HG03565 (cell line): ENCODE data around the gene HOMER2.
"Not testable (repeated sequence)": the region's sequence is repeated elsewhere in the genome, so short reads cannot be mapped to it uniquely, and the experiment has no call there.

Experiments
- ATAC-seq: cut with Tn5 transposase; IDR thresholded peaks from one replicate; pipeline ENCODE4 v1.9.1; 2021; ENCODE audit warnings: mild to moderate bottlenecking, moderate library complexity; ENCODE audit not compliant: unreplicated experiment

Gene HOMER2

DNA sequence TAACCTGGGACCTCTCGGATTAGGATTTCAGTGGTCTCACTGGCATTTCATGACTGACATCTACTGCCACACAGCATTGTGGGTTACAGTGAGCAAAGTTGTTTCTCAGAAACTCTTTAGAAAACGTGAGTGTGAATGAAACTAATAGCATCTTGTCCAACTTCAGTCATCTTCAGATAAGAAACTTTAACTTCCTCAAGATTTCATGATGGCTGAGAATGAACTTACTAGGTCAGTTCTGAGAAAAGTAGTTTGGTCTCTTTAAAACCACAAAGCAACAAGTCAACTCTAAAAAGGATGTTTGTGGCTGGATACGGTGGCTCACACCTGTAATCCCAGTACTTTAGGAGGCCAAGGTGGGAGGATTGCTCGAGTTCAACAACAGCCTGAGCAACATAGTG, 14.2 kb upstream of the HOMER2 start:
- ATAC-seq, result peak; percentile 86

DNA sequence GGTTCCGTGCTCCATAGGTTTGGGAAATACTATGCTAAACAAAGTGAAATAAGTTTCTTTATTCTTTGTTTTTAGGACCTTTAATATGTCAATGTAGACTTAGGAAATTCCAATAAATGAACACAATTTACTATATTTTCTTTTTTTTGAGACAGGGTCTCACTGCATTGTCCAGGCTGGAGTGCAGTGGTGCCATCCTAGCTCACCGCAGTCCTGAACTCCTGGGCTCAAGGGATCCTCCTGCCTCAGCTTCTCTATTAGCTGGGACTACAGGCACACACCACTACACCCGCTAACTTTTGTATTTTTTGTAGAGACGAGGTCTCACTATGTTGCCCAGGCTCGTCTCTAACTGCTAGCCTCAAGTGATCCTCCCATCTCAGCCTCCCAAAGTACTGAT, 12.4 kb upstream of the HOMER2 start:
- ATAC-seq, result no peak

DNA sequence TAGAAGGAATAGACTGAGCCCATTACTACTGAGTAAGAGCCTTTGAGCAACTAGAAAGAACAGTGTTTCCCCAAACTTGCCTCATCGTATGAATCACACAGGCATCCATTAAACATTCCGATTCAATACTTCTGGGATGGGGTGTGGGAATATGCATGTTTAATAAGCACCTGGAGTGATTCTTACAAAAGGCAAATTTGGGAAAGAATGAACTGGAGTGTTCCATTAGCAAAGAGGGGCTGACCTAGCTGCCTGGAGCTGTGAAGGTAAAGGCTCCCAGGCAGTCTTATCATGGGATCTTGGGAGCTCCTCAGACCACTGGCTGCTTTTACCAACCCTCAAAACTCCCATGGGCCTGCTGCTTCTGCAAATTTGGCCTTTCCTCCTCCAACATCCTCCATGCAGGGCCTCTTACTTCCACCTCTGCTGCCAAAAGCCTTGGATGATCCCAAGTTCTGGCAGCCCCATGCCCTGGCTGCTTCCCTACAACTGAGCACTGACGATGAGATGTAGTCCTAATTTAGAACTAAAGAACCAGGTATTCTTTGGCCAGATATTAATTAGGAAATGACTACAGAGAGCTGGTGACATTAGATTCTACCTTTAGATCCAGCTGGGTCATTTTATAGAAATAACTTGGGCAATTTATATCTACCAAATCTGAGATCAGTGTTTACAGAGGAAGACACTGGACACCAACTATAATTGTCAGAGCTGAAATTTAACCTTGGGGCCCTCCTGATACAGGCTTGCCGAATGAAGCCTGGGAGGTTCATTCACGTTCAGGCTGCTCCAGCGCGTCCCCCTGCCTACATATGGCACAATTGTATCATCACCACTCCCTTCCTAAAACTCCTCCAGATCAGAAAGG, 11.2 kb upstream of the HOMER2 start:
- no peak for ATAC-seq

DNA sequence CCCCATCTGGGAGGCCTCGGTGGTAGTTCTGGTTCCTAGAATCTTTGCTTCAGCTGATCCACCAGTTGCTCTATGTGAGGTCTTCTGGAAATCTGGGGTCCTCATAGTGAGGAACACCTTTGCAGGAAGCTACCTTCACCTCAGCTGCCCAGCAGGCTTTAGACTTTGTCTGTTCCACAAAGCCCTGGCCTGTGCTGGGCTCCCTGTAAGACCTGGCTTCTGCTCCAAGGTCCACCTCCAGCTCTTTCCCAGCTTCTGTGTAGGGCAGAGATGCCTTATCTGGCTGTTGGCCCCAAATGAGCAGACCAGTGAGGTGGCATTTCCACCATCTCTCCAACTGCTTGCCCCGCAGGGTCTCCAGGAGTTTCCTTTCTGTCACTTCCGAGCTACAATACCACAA, 8.2 kb upstream of the HOMER2 start:
- ATAC-seq, result no peak

DNA sequence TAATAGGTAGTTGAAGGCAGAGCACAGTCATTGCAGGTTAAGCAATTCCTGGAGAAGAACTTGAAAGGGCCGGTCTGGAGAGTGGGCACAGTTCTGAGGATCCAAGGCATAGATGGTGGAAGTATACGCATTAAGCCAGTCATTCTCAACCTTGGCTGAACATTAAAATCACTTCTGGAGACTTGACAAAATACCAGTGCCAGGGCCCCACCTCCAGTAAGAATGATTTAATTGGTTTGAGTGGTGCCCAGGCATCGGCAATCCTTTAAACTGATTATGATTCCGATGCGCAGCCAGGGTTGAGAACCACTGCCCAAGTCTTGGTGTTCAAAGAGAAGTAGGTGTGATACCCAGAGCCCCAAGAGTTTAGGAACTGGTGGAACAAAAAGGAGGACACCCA, 6.9 kb upstream of the HOMER2 start:
- no peak for ATAC-seq

DNA sequence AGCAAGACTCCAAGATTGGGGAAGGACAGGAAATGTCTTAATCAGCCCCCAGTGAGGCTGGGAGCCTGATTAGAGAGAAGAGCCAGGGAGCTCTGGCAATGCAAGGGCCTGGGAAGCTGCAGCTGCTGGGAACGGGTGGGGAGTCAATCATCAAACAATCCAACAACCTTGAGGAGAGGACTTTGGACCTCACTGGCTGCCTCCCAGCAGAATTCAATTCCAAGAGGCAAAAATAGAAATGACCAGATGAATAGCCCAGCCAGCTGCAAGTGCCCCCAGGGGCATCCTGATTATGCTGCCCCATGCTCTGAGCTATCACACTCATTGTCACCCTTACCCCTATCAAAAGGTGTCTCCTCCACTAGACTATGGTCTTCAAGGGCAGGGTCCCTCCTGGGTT, 6.1 kb upstream of the HOMER2 start:
- no peak for ATAC-seq

DNA sequence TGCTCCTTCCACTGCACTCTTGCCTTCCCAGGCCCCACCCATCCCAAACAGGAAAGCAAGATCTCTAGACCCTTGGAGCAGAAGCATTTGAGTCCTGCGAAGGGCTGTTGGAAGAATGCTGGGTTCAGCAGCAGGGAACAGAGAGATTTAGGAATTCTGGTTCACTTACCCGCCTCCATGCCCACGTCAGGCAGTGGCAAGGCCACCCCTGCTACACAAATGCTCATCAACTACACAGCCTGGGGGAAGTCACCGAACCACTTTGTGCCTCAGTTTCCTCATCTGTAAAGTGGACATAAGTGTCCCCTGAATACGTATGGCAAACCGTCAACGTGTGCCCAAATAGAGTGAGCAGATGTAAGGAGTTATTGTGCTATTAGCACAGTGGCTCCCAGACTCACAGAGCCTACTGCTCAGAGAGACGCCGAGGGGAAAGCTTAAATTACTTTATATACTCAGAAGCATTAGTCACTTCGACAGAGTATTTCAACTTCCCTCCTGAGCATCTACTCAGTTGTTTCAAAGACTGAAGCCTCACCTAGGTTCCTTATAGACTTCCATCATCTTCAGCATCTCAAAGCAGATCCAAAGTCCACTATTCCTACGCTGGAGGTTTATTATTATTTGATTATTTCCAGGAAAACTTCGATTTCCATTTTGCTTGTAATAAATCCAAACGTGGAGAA, 905 bp downstream of the HOMER2 start:
- ATAC-seq, result no peak

DNA sequence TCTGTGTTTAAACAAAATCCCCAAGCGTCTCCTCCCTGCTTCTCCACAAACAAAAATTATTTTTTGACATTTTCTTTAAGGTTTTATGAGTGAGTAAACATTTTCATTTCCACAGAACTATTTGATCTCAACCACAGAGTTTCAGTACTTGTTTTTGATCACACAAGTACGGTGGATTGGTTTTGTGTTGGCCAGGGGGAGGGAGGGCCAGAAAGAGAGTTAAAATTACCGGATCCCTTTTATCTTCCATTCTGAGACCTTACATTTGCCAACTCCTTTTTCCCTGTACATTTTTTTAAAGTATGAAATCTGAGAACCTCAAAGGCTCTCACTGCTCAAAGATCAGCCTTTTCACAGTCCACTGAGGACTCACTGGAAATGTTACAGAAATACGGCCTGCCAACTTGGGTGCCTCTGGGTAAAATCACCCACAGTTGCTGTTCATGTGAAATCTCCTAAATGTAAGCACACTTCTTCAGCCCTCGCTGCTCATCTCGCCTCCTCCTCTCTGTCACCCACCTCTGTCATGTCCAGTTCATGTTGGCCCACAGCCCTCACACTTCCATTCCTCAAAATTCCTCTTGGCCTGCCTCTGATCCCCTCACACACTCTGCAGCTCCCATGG, 1.7 kb downstream of the HOMER2 start:
- peak; percentile 50 for ATAC-seq

DNA sequence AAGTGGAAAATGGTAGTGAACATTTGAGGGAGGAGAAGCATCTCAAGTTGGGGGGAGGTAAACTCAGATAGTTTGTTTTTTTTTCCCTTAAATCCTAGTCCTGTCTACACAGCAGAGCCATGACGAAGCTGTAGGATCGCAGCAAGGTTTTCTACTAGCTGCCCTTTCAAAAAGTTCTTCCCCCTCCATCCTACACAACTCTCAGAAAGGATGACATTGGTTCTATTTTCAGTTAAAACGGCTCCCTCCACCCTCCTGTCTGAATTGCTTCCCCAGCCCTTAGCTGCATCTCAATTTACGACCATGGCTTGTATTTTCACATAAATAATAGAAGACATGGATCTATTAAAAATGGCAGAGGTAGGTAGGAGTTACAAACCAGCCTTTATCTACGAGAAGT, 2.2 kb downstream of the HOMER2 start:
- peak; percentile 20 for ATAC-seq

DNA sequence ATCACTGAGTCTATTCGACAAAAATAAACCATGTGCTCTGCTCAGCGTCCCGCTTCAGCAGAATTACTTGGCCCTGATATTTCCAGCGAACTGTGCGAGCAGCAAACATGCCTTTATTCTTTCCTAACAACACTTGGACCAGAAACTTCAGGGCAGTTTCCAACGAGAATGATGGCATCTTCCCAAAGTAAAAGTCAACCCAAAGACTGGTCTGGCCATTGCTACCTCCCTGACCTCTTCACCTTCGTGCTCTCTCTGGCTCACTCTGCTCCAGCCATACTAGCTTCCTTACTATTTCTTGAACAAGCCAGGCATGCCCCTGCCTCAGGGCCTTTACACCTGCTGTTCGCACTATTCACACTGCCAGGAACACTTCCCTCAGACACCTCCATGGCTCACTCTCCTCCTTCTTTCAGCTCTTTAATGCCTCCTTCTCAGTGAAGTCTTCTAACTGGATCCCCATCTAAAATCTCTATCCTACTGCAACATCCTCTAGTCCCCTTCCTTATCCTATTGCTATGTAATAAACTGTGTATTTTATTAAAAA, 6.3 kb downstream of the HOMER2 start:
- no peak for ATAC-seq

DNA sequence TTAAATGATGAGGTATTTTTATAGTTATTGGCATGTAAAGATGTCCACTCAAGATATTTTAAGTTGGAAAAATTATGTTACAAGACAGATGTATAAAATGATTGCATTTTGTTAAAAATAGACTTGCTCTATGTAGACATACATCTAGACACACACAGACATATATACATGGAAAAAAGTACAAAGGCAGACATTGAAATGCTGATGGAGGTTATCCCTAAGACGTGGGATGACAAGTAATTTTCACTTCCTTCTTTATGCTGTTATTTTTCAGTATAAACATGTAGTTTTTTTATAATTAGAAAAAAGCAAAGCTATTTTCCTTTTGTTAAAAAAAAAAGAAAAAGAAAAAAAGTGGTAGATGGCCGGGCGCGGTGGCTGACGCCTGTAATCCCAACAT, 7.2 kb downstream of the HOMER2 start:
- ATAC-seq, result no peak

DNA sequence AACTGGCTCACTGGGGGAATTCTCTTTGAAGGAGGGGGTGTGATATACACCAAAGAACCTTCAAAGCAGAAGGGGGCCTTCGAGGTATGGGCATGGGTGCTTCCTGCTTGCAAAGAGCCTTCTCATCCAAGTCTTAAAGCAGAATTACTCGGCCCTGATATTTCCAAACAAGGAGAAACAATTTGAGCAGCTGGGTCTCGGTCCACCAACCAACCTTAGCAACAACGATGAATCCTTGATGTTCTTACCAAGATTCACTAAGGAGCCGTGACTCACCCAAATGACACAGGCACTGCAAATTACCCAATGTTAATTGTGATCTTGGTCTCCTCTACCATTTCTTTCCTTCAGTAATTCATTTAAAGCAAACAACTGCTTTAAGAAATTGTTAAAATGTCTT, 7.7 kb downstream of the HOMER2 start:
- no peak for ATAC-seq

DNA sequence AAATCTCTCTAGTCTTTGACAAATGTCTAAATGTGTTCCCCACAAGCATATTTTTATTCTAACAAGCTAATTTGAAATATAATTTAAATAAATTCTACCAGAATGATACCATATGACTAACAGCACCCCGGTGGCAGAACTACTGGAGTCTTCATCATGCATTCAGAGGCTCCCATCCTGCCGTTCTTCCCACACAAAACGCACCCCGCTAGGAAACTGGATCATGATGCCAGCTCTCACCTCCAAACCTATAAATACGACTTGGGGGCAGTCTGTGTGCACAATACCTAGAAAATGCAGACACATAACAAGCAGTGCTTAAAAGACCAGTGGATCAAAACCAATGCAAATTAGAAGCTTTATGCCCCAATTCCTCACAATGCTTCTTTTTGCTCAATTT, 8.5 kb downstream of the HOMER2 start:
- ATAC-seq, result no peak

DNA sequence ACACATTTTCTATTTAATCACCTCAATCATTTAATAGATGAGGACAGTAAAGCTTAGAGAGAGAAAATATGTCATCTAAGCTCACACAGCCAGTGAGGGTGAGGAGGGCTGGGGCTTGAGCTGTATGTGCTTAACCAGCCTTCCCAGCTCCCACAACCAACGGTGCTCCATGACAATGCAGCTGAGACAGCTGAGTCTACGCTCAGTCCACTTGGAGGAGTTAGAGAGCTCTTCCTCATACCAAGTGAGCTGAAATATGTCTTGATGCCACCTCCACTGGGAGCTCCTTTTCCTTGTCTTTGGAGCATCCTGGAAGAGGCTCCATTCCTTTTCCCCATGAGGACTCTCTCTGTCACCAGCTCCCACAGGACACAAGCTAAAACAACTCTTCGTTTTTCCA, 9.3 kb downstream of the HOMER2 start:
- ATAC-seq, result no peak

DNA sequence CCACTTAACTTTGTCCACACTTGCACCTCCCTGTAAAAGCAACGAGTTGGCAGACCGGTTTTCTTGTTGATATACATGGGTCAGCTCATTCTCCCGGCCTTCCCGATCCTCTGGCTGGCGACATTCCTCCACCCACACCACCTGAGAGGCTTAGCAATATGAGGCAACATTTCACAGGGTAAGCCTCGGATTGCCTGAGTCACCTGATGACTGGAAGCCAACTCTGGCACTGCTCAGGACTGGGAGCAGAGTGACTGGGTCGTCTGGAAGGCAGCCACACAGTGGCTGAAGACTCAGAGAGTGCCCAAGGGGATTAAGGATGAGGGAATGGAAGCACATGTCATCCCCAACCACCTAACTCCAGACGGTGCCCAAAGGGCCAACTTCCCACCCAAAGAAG, 9.8 kb downstream of the HOMER2 start:
- ATAC-seq, result no peak

DNA sequence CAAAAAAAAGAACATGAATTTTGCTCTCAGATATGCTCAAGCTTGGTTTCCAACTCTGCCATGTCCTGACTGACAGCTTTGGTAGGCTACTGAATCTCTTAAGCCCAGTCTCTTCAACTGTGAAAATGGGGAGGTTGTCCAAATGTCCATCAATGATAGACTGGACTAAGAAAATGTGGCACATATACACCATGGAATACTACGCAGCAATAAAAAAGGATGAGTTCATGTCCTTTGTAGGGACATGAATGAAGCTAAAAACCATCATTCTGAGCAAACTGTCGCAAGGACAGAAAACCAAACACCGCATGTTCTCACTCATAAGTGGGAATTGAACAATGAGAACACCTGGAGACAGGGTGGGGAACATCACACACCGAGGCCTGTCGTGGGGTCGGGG, 12.8 kb downstream of the HOMER2 start:
- not testable (repeated sequence) for ATAC-seq

DNA sequence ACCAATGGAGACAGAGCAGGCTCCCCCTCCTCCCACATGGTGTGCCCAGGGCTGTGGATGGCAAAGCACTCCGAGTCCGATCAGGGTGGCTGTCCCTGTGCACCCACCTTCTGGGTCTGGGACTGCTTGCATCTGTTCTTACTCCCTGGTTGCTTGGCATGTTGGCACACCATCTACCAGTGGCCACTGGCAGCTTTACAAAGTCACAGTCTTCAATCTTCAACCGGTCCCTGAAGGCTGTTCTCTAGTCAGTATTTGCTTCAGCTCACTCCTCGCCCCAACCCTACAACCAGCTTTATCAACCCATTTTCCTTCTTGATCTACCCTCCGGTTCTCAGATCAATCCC, 14.8 kb downstream of the HOMER2 start:
- ATAC-seq, result no peak

DNA sequence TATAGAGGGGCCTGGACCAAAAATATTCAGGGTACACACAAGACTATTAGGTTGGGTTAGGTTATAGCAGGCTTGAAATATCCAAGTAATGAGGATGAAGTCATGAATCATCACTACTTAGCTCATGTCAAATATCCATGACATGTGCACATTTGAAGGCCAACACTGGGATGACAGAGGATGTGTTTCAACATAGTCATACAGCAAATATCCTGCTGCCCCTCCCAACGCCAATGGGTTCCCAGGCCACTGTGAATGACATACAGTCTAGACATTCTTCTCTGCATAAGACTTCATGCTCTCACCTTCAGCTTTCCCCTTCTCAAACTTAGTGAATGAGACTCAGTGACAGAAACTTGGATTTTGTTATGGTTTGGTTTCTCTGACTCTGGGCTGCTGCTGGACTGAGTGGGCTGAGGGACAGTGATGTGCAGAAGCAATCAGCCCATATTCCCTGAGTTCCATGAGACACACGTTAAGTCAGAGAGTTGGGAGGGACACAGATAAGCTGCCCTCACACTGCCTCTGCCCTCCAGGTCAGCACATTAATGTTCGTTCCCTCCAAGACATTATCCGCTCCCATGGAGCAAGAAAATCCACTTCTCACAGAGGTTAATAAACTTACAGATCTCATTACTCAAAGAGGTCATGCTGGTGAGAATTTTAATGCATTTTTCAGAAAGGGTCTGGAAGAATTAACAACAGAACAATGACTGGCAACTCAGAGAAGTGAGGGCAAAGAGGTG, 15.4 kb downstream of the HOMER2 start:
- ATAC-seq, result no peak

DNA sequence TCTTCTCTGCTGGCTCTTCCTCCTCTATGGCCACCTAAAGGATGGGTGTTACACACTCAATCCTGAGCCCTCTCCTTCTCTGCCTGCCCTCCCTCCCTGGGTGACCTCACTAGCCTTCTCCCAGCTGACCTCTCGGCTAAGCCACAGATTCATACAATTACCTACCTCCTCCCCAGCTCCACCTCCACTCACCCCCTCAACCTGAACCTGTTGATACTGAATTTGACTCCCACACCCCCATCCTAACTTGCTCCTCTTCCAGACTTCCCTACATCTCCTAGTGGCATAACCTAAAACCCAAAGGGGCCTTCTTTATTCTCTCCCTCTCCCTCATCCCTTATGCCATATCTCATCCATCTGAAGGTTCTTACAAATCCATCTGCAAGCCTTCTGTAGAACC, 17.1 kb downstream of the HOMER2 start:
- ATAC-seq, result no peak

DNA sequence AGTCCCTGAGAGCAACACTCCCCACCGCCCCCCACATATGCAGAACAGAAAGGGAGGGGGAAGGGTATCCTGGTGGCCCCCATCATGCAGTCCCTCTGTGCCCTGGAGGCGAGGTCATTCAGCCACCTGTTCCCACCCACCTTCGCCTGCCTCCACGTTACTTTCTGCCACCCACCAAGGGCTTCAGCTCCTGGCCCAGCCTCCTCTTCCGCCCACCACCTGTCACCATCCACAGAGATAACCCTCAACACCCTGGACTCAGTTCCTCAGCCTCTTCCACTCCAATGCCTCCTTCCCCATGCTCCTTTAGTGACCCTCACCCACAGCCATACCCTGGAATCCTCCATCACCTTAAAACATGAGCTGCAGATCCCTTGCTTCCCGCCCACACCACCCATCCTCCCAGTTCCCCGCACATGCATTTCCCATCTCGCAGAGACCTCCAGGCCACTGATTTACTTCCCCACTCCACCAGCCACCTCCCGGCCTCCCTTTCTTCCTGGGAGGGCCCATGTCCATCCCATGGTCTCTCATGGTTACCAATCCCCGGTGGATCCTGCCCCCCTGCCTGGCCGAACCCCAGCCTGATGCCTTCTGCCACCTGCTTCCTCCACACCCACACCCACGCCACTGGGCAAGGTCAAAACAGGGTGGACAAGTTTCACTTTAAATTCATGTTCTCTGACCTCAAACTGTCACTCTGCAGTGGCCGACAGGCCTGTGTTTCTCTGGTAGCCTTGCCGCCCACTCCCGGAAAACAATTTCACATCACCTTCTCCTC, 18.2 kb downstream of the HOMER2 start:
- ATAC-seq, result no peak
